ENCODE results near the gene IQUB.
"Not testable (repeated sequence)": the region's sequence is repeated elsewhere in the genome, so short reads cannot be mapped to it uniquely, and the experiment has no call there.

IQUB gene

DNA sequence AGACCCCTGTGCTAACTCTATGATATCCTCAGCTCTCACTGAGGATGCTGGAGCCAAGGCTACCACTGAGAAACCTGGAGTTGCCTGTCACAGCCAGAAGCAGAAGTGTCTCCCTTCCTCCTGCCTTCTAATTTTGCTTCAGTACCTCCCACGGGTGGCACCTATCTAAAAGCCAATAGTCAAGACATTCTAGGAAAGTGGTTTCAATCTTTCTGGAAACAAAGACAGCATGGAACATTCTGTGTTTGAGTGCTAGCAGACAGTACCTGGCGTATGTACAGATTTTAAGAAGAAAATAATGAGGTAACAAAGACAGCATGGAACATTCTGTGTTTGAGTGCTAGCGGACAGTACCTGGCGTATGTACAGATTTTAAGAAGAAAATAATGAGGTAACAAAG is 126.4 kb downstream of the IQUB start:
- not testable (repeated sequence) for DNase-seq
